Suprapubic skin (tissue), 3 donors: ENCODE results near the gene LDHB.

ENCODE experiments used
- CTCF ChIP-seq, 2 donors: fragments of 200-600 bp in 1 of 2; fragments of 450-650 bp in 1 of 2; sonication (generic) in 1 of 2; IDR thresholded peaks; one replicate each; pipeline ENCODE4 v1.5.1; 2016 to 2019; ENCODE audit warnings: antibody characterized with exemption in 2 of 2, mild to moderate bottlenecking in 1 of 2, moderate library complexity in 1 of 2
- EP300 ChIP-seq: sonication (generic); formaldehyde crosslinking; IDR thresholded peaks from one replicate; pipeline ENCODE4 v1.6.1; 2017; ENCODE audit warnings: antibody characterized with exemption
- POLR2A ChIP-seq, 2 donors: fragments of 450-650 bp; IDR thresholded peaks; one replicate each; pipeline ENCODE4 v1.6.1; 2017; ENCODE audit warnings: antibody characterized with exemption in 2 of 2, mild to moderate bottlenecking in 2 of 2, moderate library complexity in 2 of 2

- TF ChIP-seq CTCF (IDR thresholded peaks at IDR 0.05) (no peak), POLR2A (IDR thresholded peaks at IDR 0.05) (no peak), EP300 (no peak)
Measured at GRCh38 chr12:21672146-21672545, 14.5 kb upstream of the LDHB start.
